A549 (cell line): ENCODE data around the gene SIK2.

Experiments used
- CBX8 ChIP-seq: fragments of 200-600 bp; sonication (generic); IDR thresholded peaks from 2 replicates; pipeline ENCODE4 v1.6.1; 2016
- CTCF ChIP-seq: fragments of >200 bp; sonication (Bioruptor Twin); formaldehyde crosslinking; IDR thresholded peaks from 3 replicates; pipeline ENCODE4 v1.5.1; 2016
- EP300 ChIP-seq, 2 experiments: fragments of >200 bp; sonication (Bioruptor Twin); formaldehyde crosslinking; IDR thresholded peaks; 2 replicates in 1 of 2; 3 replicates in 1 of 2; pipeline ENCODE4 v1.6.1; 2016 to 2017
- JUN ChIP-seq, 2 experiments: fragments of >200 bp; sonication (Bioruptor Twin); formaldehyde crosslinking; IDR thresholded peaks; 2 replicates in 1 of 2; 3 replicates in 1 of 2; pipeline ENCODE4 v1.6.1; 2016 to 2017
- KDM1A ChIP-seq: fragments of 200-600 bp; sonication (generic); IDR thresholded peaks from 2 replicates; pipeline ENCODE4 v1.6.1; 2016; ENCODE audit warnings: low read depth, mild to moderate bottlenecking
- KDM5A ChIP-seq: fragments of 200-600 bp; sonication (generic); IDR thresholded peaks from 2 replicates; pipeline ENCODE4 v1.6.1; 2016; ENCODE audit warnings: antibody characterized with exemption, mild to moderate bottlenecking
- POLR2A ChIP-seq: IDR thresholded peaks from 2 replicates; pipeline ENCODE4 v1.6.1; 2012; ENCODE audit warnings: mild to moderate bottlenecking, low read length
- POLR2AphosphoS2 ChIP-seq: conservative IDR thresholded peaks from 2 replicates; pipeline ENCODE4 v1.6.1; 2012; ENCODE audit warnings: low read length, improper control_type of control experiment, inconsistent platforms
- RCOR1 ChIP-seq: fragments of 150-350 bp; IDR thresholded peaks from 2 replicates; pipeline ENCODE4 v1.6.1; 2014; ENCODE audit warnings: antibody characterized with exemption, low read length, low read depth
- REST ChIP-seq: fragments of 200-600 bp; sonication (generic); IDR thresholded peaks from 2 replicates; pipeline ENCODE4 v1.6.1; 2016; ENCODE audit warnings: antibody characterized with exemption, mild to moderate bottlenecking, moderate library complexity
- SREBF2 ChIP-seq: fragments of 450-650 bp; IDR thresholded peaks from 2 replicates; pipeline ENCODE4 v1.6.1; 2014; ENCODE audit warnings: mild to moderate bottlenecking, moderate library complexity

DNA sequence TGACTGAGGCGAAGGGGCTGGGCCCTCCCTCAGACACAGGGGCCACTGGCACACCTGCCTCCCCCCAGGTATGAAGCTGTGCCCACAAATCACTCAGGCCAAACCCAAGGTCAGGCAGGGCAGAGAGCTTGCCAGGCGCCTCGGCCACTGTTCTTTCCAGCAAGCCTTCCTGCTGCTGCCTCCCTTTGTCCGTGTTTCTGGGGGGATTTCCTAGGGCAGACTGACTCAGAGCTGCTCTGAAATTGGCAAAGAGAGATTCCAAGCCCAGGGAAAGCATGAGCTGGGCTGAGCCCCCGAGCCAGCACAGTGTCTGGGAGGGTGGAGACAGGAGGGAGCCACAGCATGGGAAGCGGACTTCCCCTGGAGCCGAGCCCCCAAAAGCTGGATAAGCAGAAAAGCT is 130.8 kb downstream of the SIK2 start:
- TF ChIP-seq EP300 (IDR thresholded peaks at IDR 0.05) (no peak), SREBF2 (no peak), POLR2A (no peak), POLR2AphosphoS2 (no peak), CTCF (no peak), REST (no peak), CBX8 (no peak), KDM1A (no peak), RCOR1 (no peak), KDM5A (no peak), JUN (IDR thresholded peaks at IDR 0.05) (no peak)
